PC-9 (cell line): ENCODE results near the gene C1orf122. TPM values are rescaled to one million over a fixed set of nuclear protein-coding genes. Genes with fewer than 3 reads are reported as not detected.

Experiments
- BruUV-seq: library from RNA; stranded (reverse); fragments of 400-500 nt; replicated peaks from 2 replicates; lab custom pipeline; 2021; lab: Mats Ljungman, UMichigan
- CTCF ChIA-PET: fragments of 300-600 bp; sonication (Branson Sonifier 250); formaldehyde crosslinking; loops from one replicate; lab custom pipeline; 2022; ENCODE audit warnings: antibody characterized with exemption; lab: Charles Lee
- POLR2A ChIA-PET: fragments of 300-600 bp; sonication (Branson Sonifier 250); formaldehyde crosslinking; loops from one replicate; lab custom pipeline; 2022; ENCODE audit warnings: antibody characterized with exemption; ENCODE audit not compliant: unreplicated experiment; lab: Charles Lee
- DNase-seq, 2 experiments: peaks; one replicate each; pipeline versions ENCODE4 v3.0.0 to v3.0.0-alpha.2; 2015 to 2022; ENCODE audit warnings: mixed read lengths in 1 of 2
- H2AFZ ChIP-seq: fragments of 200-600 bp; sonication (generic); 2 replicates; pipeline ENCODE4 v1.8.1; 2017; ENCODE audit warnings: antibody characterized with exemption
- H3F3A ChIP-seq: fragments of 200-600 bp; sonication (generic); 2 replicates; pipeline ENCODE4 v1.8.1; 2017; ENCODE audit warnings: antibody characterized with exemption, mild to moderate bottlenecking, low read depth; ENCODE audit not compliant: insufficient read depth
- H3K27ac ChIP-seq: fragments of 200-600 bp; sonication (generic); 2 replicates; pipeline ENCODE4 v1.6.1; 2016; ENCODE audit warnings: mixed run types
- H3K27me3 ChIP-seq: fragments of 200-600 bp; sonication (generic); 2 replicates; pipeline ENCODE4 v1.6.1; 2016; ENCODE audit warnings: low read depth, mixed run types; ENCODE audit not compliant: insufficient read depth
- H3K36me3 ChIP-seq: fragments of 200-600 bp; sonication (generic); 2 replicates; pipeline ENCODE4 v1.6.1; 2016; ENCODE audit warnings: low read depth, mixed run types
- H3K4me1 ChIP-seq: fragments of 200-600 bp; sonication (generic); replicated peaks from 2 replicates; pipeline ENCODE4 v1.6.1; 2016; ENCODE audit warnings: mixed run types; ENCODE audit not compliant: insufficient read depth
- H3K4me2 ChIP-seq: fragments of 200-600 bp; sonication (generic); 2 replicates; pipeline ENCODE4 v1.6.1; 2017; ENCODE audit warnings: mixed run types
- H3K4me3 ChIP-seq: fragments of 200-600 bp; sonication (generic); 2 replicates; pipeline ENCODE4 v1.6.1; 2016; ENCODE audit warnings: mixed run types
- H3K79me2 ChIP-seq: fragments of 200-600 bp; sonication (generic); 2 replicates; pipeline ENCODE4 v1.6.1; 2017; ENCODE audit warnings: low read depth, mixed run types
- H3K9me2 ChIP-seq: fragments of 200-600 bp; sonication (generic); 2 replicates; pipeline ENCODE4 v1.8.1; 2017; ENCODE audit warnings: mild to moderate bottlenecking; ENCODE audit not compliant: insufficient read depth
- H3K9me3 ChIP-seq: fragments of 200-600 bp; sonication (generic); 2 replicates; pipeline ENCODE4 v1.8.1; 2016; ENCODE audit warnings: low read depth; ENCODE audit not compliant: insufficient read depth
- H4K20me1 ChIP-seq: fragments of 200-600 bp; sonication (generic); 2 replicates; pipeline ENCODE4 v1.8.1; 2017; ENCODE audit not compliant: insufficient read depth
- EZH2 ChIP-seq: fragments of 200-600 bp; sonication (generic); IDR thresholded peaks from 2 replicates; pipeline ENCODE4 v1.8.0; 2017; ENCODE audit warnings: antibody characterized with exemption, low read depth
- intact Hi-C: fragments of 100-400 bp; cut with micrococcal nuclease; formaldehyde crosslinking; loops from one replicate; pipeline ENCODE4 v1.10.0; 2022; ENCODE audit not compliant: unreplicated experiment
- total RNA-seq: library from RNA; stranded (reverse); gene quantifications from 2 replicates; pipeline ENCODE4 v1.2.3, GENCODE V29; 2021
- TF ChIP-seq, protein P1 (sequence below): fragments of 200-600 bp; sonication (generic); conservative IDR thresholded peaks from 2 replicates; pipeline ENCODE4 v1.6.1; 2017; ENCODE audit warnings: mixed run types, antibody characterized with exemption, mild to moderate bottlenecking, moderate library complexity

Gene C1orf122
- total RNA-seq, 1 experiment from 2014 or later: 51.8 TPM

DNA sequence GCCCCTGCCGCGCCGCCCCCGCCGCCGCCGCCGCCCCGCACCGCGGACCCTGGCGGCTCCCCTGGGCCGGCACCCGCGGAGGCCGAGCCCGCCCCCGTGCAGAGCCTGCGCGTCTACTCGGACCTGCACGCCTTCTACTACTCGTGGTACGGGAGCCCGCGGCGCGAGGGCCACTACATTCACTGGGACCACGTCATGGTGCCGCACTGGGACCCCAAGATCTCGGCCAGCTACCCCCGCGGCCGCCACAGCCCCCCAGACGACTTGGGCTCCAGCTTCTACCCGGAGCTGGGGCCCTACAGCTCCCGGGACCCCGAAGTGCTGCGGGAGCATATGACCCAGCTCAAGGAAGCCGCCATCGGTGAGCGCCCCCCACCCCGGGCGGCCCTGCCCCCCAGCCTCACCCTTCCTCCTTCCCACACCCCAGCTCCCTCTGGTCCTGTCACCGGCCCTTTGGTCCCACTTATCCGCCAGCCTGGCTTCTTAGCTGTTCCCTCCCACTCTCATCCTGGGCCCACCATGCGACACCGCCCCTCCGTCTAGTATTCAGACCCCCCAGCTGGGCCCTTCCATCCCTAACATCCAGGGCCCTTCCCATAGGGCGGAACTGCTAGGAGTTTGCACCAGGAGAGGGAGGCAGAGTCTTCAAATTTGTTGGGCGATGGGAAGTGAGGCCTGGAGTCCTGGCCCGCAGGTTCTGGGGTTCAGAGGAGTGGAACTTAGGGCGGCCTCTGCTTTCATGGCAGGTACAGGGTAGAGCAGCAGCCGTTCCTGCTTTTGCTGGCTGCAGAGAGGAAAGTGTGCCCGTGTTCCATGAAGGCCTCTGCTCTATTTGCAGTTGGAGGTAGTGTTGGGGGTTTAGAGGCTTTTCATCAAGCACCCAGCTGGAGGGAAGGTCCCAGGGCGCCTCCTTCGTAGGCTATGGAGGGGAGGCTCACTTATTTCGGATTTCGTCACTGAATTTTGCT is 12.9 kb upstream of the C1orf122 start:
- intact Hi-C loops: no loop called here
- DNase-seq: no peak
- peak overlapping the region; percentile 83 for H3K4me3 ChIP-seq
- CTCF ChIA-PET: interaction anchor here (0.6 kb wide), 1 partner anchor 1817 kb away, joined by 7 read pairs; no protein-coding TSS in a partner anchor
- peaks cover 24% of the 10 kb centered on the region for H3K79me2 ChIP-seq
- peaks cover 27% of the 10 kb centered on the region; the same call in 1 of the 2 replicates for H3F3A ChIP-seq
- peaks cover 13% of the 10 kb centered on the region; the same call in 1 of the 2 replicates for H3K36me3 ChIP-seq
- peaks cover 24% of the 10 kb centered on the region for H3K4me1 ChIP-seq
- TF ChIP-seq EZH2: no peak
- TF ChIP-seq, protein P1, sequence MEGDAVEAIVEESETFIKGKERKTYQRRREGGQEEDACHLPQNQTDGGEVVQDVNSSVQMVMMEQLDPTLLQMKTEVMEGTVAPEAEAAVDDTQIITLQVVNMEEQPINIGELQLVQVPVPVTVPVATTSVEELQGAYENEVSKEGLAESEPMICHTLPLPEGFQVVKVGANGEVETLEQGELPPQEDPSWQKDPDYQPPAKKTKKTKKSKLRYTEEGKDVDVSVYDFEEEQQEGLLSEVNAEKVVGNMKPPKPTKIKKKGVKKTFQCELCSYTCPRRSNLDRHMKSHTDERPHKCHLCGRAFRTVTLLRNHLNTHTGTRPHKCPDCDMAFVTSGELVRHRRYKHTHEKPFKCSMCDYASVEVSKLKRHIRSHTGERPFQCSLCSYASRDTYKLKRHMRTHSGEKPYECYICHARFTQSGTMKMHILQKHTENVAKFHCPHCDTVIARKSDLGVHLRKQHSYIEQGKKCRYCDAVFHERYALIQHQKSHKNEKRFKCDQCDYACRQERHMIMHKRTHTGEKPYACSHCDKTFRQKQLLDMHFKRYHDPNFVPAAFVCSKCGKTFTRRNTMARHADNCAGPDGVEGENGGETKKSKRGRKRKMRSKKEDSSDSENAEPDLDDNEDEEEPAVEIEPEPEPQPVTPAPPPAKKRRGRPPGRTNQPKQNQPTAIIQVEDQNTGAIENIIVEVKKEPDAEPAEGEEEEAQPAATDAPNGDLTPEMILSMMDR: no peak; the same call in 1 of the 2 replicates
- H2AFZ ChIP-seq: peak overlapping the region; percentile 88
- H3K9me2 ChIP-seq: no peaks in the 10 kb centered on the region
- no peaks in the 10 kb centered on the region for H3K27me3 ChIP-seq
- TSS peak; percentile 26 for BruUV-seq
- peak overlapping the region; percentile 95 for H3K4me2 ChIP-seq
- H3K9me3 ChIP-seq: no peaks in the 10 kb centered on the region
- no peaks in the 10 kb centered on the region for H4K20me1 ChIP-seq
- POLR2A ChIA-PET: interaction anchor here (0.6 kb wide), 1 partner anchor 11 kb away, joined by 3 read pairs; no protein-coding TSS in a partner anchor
- H3K27ac ChIP-seq: no peak overlapping the region

DNA sequence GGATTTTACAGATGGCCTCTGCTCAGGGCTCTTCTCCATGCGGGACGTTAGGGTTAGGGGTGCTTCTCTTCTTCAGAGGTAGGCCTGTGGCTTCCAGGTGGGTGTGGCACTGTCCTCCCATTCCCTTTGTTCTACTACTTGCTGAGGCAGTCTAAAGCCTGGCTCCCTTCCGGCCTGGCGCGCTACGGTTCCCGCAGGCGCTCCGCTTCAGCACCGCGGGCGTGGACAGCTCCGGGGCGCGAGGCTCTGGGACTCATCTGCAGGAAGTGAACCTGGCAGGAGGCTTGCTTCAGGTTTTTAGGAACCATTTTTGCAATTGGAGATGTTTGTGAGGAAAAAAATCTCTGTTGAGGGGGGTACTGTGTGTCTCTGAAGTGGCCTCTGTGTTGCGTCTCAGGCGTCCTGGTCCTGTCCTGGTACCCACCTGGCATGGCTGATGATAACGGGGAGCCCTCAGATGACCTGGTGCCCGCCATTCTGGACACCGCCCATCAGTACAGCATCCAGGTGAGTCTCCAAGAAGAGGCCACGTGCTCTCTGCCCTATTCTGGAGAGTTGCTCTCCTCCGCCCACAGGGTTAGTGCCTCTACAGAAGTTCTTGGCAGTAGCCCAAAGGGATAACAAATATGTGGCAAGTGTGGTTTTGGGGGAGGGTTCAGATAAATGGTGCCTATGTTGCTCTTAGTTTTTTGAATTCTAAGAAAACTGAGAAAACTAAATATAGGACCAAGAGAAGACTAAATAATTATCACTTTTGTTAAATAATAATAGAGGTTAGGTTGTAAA is 12.1 kb upstream of the C1orf122 start:
- ChIA-PET CTCF (no interaction called here), POLR2A (interaction anchor here (0.6 kb wide), 1 partner anchor 10 kb away, joined by 3 read pairs; no protein-coding TSS in a partner anchor)
- no TSS peak for BruUV-seq
- Histone ChIP-seq H3K4me2 (peak overlapping the region; percentile 95), H3K4me3 (peak overlapping the region; percentile 83), H3K27me3 (no peaks in the 10 kb centered on the region), H3F3A (peaks cover 33% of the 10 kb centered on the region; the same call in 1 of the 2 replicates), H2AFZ (no peak overlapping the region), H3K9me3 (no peaks in the 10 kb centered on the region), H3K79me2 (peaks cover 24% of the 10 kb centered on the region), H3K27ac (no peak overlapping the region), H3K36me3 (peaks cover 18% of the 10 kb centered on the region; the same call in 1 of the 2 replicates), H3K9me2 (no peaks in the 10 kb centered on the region), H4K20me1 (0 out of 2 replicates have a peak, but pooled peaks cover 3% of the 10 kb centered on the region), H3K4me1 (peaks cover 17% of the 10 kb centered on the region)
- DNase-seq: peak in 1 of 2 experiments; percentile 41
- no peak for TF ChIP-seq EZH2
- TF ChIP-seq, protein P1: no peak
- intact Hi-C loops: no loop called here

DNA sequence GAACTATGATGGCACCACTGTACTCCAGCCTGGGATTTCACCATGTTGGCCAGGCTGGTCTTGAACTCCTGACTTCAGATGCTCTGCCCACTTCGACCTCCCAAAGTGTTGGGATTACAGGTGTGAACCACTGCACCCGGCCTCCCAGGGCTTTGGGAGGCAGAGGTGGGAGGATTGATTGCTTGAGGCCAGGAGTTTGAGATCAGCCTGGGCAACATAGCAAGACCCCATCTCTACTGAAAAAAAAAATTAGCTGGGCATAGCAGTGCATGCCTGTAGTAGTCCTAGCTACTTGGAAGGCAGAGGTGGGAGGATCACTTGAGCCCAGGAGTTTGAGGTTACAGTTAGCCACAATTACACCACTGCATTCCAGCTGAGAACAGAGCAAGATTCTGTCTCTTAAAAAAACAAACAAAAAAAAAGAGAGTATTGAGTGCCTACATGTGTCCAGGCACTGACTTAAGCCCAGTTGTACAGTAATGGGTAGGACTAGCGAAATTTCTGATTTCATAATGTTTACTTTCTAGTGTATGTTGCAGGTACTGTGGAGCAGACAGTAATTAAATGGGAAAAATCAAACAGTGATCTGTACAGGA is 9.7 kb upstream of the C1orf122 start:
- TF ChIP-seq, protein P1: no peak
- no peak for TF ChIP-seq EZH2
- H3K4me2 ChIP-seq: no peak overlapping the region
- peaks cover 14% of the 10 kb centered on the region; the same call in 1 of the 2 replicates for H3K4me1 ChIP-seq
- H3K4me3 ChIP-seq: no peak overlapping the region
- ChIA-PET CTCF (no interaction called here), POLR2A (interaction anchor here (0.6 to 0.7 kb wide), 2 partner anchors 10 to 106 kb away, joined by 4 to 5 read pairs; partner anchors contain the start of genes C1orf122 and CDCA8)
- no peaks in the 10 kb centered on the region for H3K9me3 ChIP-seq
- H3K9me2 ChIP-seq: no peaks in the 10 kb centered on the region
- intact Hi-C loops: no loop called here
- H3K27me3 ChIP-seq: no peaks in the 10 kb centered on the region
- H3K36me3 ChIP-seq: peaks cover 28% of the 10 kb centered on the region; the same call in 1 of the 2 replicates
- H3K27ac ChIP-seq: no peak overlapping the region
- no peak for DNase-seq
- peaks cover 24% of the 10 kb centered on the region for H3K79me2 ChIP-seq
- H3F3A ChIP-seq: peaks cover 52% of the 10 kb centered on the region
- H4K20me1 ChIP-seq: peaks cover 6% of the 10 kb centered on the region; the same call in 1 of the 2 replicates
- no peak overlapping the region for H2AFZ ChIP-seq
- BruUV-seq: no TSS peak
